Measurements from ENCODE around the gene TMEM108.
"Not testable (repeated sequence)": the region's sequence is repeated elsewhere in the genome, so short reads cannot be mapped to it uniquely, and the experiment has no call there.

Gene TMEM108

DNA sequence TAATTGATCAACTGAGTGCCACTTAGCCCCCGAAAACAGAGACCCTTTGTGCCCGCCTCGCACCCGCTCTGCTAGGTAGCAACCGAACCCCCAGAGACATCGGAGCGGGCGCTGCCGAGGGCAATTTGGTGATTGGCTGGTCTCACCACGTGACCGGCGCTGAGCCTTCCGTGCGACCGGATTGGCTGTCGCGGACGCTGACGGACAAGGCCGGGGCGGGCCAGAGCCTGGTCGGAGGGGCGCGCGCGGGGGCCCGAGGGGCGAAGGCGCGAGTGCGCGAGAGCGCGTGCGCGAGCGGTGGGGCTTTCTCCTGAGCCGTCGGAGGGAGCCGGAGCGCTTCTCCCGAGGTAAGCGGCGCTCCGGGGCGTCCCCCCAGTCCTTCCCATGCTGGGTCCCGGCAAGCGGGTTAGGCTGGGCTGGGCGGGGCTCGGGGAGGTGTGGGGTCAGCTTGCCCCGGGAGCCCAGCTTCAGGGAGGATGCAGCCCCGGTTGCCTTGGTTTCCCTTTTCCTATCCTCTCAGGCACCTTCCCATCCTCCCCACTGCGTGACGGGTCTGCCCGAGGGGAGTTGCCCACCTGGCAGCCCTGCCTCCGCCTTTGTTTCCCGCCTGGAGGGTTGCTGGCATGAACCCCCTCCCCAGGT lies at the start of gene TMEM108:
Gene TMEM108, plus strand, starts transcription at position 303 of the 642 bp plus-strand sequence.
- no peak for DNase-seq (ENCODE audit: low read depth in 2 of 2)

DNA sequence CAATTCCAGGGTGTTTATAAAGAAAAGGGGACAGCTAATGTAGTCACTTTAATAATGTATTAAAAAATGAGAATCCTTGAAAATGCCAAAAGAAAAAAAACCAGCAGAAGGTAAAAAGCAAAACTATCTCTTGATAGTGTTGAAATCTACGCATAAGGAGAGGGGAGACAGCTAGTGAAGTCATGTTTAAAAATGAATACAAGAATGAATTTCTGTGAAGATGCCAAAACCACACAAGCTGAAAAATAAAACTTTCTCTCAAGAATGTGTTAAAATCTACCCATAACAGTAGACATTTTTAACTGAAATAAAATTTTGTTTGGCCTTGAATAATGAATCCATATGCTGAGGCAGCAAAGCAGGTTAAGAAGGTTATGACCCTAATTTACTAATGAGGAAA lies 42.2 kb upstream of the TMEM108 start:
- no peak for DNase-seq (ENCODE audit: low read depth in 2 of 2)

DNA sequence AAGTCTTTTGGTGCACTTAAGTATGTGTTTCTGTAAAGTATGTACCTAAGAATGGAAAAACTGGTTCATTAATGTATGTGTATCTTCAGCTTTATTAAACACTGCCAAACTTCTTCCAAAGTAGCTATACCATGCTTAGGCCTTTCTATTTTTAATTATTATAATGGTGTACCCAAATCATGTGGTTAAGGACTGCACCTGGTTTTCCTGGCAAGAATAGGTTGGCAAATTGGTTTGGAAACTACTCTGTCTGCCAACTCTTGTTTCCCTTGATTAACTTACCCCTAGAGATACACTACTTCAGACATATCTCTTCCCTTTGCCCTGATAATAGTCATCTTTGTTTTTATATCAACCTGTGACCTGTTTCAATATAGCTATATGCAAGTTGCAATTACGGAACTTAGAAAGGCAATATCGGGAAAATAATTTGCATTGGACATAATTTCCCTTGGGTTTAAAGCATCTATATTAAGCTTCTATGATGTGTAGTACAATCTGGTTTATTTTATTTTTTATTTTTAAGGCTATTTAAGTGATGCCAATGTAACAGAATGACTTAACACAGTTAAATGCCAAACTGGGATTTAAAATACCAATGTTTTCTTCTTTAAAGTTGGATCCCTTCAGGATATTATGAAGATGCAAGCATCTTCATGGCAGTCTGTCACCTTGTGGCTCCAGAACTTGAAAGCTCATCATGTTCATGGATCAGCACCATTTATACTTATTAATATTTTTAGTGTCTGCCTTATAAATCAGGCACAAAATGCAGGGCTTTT lies 40.6 kb upstream of the TMEM108 start:
- no peak for DNase-seq (ENCODE audit: low read depth in 2 of 2)

DNA sequence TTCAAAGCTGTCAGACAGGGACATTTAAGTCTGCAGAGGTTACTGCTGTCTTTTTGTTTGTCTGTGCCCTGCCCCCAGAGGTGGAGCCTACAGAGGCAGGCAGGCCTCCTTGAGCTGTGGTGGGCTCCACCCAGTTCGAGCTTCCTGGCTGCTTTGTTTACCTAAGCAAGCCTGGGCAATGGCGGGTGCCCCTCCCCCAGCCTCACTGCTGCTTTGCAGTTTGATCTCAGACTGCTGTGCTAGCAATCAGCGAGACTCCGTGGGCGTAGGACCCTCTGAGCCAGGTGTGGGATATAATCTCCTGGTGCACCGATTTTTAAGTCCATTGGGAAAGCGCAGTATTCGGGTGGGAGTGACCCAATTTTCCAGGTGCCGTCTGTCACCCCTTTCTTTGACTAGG lies 33.2 kb upstream of the TMEM108 start:
- DNase-seq (ENCODE audit: low read depth in 2 of 2), result not testable (repeated sequence)

DNA sequence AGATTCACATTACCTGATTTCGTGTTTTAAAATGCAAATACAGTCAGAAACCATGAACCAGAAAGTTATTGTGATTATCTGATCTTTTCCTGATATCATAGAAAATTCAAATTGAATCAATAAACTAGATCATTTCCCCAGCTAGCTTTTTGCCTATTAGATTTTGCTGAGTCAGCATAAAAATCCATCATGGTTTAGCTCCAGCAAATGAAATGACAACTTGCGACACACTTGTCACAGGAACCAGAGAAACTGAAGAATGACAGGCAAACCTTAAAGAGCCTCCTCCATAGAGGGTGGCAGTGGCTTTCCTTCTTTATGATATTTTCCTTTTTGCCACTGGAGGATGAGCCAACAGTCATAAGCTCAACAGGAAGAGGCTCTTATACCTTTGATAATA lies 30.6 kb upstream of the TMEM108 start:
- DNase-seq (ENCODE audit: low read depth in 2 of 2), result no peak

DNA sequence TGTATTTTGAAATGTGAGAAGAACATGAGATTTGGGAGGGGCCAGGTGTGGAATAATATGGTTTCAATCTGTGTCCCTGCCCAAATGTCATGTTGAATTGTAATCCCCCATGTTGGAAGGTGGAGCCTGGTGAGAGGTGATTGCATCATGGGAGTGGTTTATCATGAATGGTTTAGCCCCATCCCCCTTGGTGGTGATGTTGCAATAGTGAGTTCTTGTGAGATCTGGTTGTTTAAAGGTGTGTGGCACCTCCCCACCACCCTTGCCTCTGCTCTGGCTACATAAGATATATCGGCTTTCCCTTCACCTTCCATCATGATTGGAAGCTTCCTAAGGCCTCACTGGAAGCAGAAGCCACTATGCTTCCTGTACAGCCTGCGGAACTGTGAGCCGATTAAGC lies 23.9 kb upstream of the TMEM108 start:
- no peak for DNase-seq (ENCODE audit: low read depth in 2 of 2)

DNA sequence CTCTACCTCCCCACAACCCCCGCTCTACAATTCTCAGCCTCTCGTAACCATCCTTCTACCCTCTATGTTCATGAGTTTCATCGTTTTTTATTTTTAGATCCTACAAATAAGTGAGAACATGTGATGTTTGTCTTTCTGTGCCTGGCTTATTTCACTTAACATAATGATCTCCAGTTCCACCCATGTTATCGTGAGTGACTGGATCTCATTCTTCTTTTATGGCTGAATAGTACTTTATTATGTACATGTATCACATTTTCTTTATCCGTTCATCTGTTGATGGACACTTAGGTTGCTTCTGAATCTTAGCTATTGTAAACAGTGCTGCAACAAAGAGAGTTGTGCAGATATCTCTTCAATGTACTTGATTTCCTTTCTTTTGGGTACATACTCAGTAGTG lies 22.6 kb upstream of the TMEM108 start:
- not testable (repeated sequence) for DNase-seq (ENCODE audit: low read depth in 2 of 2)

DNA sequence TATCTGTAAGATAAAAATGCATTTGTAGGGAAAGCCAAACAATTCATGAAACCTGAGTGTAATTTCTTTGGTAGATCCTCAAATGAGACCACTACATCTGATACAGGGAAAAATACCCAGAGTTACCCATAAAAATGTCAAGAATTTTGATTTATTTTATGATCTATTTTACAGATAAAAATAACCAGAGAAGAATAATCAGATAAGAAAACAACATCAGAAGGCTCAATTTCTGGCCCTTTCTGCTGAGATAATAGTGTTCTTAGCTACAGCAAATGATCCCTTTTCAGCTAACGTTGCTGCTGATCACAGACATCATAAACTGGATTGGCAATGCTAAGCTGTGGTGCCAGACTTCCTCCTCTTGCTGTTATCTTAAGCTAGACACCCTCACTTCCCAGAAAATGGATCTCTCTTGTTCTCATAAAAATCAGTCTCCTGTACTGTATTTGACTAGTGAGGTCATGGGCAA lies 21.3 kb upstream of the TMEM108 start:
- no peak for DNase-seq (ENCODE audit: low read depth in 2 of 2)

DNA sequence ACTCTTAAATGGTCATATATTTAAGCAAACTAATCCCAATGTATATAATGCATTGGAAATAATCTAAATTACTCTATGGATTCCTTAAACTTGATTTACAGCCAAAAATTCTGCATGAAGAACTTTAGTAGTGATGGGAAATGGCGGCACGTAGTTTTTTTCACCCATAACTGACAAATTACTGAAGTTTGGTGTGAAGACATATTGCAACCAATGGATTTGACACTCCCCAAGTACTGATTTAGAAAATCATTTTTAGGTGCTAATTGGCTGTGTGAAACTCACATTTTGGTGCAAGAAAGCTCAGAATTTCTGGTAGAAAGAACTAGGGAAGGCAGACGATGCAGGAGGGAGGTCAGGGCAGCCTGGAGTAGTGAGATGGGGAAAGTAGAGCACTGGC lies 19.3 kb upstream of the TMEM108 start:
- DNase-seq (ENCODE audit: low read depth in 2 of 2), result no peak

DNA sequence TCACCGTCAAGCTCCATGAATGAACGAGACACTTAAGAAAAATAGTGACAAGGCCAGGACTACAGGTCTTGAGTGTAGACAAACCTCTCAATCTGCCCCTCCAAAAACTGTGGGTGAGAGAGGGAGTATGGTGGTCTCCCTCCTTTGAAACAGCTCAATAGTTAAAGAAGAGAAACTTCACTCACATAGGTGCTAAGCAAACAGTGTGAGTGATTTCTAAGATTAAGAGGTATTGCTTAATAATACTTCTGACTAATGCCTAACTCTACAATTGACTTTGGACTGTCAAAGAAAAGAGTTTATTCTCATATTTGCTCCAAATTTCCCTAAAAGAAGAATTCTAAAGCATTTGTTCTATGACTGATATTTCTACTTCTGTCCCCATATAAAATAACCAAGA lies 17.0 kb upstream of the TMEM108 start:
- no peak for DNase-seq (ENCODE audit: low read depth in 2 of 2)

DNA sequence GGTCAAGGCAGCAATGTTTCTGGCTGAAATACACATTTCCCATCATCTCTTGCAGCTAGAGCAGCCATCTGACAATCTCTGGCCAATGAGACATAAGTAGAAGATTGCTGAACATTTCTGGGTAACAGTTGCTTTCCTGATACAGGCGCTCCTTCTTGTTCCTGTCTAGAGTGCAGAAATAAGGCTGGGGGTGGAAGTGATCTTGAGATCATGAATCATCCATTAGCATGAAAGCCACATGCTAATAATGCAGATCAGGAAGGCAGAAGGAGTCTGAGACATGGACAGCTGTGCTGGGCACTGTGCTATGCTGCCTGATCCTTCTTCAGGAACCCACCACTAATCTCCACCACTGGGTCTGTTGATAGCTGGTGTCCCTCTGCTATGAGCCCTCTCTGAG lies 14.8 kb upstream of the TMEM108 start:
- DNase-seq (ENCODE audit: low read depth in 2 of 2), result no peak

DNA sequence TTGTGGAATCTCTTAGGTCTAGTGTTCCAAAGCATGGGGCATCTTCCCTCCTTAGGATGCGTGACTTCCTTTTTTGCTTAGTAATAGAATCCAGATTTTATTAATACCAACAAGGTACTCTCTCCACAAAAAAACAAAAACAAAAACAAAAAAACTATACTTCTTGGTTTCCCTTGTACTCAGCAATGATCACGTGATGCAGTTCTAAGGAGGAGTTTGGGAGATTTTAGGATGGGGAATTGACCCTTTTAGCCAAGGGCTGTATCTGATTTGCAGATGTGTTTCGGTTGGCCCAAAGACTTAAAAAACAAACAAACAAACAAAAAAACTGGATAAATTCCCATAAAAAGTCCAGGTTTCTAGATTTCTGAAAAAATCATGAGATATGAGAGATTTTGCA lies 12.6 kb upstream of the TMEM108 start:
- no peak for DNase-seq (ENCODE audit: low read depth in 2 of 2)

DNA sequence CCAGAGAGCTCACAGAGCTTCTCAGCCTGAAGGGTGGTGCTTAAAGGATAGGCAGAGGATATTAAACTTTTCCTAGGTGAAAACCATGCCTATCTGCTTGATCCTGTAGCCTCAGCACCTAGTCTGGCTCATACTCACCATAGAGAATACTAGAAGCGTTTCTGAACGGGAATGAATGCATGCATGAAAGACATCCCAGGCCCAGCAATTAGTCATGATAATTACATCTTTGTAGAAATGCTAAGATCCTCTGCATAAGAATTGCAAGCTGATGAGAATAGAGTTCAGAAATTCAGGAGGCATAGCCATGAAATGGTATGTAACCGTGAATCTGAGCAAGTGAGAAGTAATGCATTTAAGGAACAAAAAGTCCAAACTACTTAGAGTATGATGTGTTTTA lies 5.9 kb upstream of the TMEM108 start:
- DNase-seq (ENCODE audit: low read depth in 2 of 2), result no peak

DNA sequence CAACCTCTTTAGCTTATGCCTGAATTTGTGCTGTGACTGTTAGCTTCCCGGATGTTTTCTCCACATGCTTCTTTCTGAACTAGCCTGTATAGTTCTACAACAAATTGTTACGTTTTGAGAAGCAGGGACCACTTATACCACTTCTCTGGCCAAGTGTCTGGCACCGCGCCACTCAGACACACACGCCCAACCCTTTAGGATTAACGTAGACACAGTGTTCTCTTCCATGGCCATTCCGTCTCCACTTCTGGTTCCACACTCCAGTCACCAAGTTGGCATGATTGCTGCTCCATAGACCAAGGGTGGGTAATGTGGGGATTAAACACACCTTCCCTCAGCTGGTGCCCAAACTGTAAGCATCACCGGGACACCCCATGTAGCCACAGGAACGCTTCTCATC lies 755 bp upstream of the TMEM108 start:
- DNase-seq (ENCODE audit: low read depth in 2 of 2), result no peak

DNA sequence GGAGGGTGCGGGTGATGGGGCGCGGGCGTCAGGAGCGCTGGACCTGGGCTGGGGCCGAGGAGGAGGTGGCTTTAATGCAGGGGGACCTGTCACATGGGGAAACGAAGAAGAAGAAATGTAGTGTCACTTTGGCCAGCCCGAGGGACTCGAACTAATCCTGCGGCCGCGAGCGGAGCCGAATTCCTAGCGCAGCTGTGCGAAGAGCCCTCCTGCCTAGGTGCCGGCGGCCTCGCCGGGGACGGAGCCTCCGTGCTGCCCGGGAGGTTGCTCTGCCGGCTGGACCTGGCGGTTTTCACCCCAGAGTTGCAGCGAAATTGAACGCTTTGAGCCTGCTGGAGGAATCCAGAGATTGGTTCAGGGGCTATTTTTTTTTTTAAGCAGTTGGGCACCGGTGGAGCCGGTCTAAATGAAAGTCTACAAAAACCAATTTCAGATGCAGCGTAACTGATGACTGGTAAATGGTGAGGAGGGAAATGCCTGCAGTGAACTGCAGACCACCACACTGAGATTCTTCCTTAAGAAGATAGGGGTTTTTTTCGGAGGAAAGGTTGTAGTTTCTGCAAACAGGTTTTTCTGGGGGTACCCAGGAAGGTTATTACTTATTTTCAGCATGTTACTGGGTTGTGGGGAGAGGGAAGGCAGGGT lies 662 bp downstream of the TMEM108 start:
- DNase-seq (ENCODE audit: low read depth in 2 of 2), result no peak

DNA sequence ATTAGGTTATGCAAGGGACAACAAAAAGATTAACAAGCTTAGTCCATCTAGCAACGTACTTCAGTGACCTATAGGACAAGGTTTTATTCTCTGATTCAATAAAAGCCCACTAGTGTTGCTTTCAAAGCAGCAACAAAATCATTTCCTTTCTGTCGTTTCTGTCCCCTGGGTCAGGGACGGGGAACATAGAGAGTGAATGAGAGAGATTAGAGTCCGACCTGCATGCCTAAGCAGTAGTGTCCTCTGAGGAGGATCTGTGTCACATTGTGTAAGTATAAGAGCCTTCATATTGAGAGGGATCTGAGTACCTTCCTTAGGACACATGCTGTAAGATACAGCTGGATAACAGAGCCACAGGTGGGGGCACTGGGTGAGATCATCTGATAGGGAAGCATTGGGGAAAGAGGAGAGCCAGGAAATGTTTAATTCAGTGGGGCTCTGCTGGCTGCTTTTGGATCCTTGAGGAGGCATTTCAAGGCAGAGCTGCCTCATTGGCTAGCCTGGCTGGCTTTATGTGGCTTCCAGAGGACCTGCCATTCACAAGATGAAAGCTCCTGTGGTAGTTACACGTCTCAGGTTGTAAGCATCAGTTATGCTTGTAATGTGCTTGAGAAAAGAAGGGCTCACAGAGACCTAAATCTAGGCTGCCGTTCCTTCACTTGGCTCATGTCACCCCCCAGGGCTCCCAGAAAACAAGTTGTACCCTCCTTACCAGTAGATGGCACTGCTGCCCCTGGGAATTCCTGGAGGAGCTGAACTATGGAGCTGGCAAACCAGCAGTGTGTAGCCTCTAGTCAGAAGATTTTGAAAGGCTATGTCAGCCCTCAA lies 2.7 kb downstream of the TMEM108 start:
- DNase-seq (ENCODE audit: low read depth in 2 of 2), result no peak

DNA sequence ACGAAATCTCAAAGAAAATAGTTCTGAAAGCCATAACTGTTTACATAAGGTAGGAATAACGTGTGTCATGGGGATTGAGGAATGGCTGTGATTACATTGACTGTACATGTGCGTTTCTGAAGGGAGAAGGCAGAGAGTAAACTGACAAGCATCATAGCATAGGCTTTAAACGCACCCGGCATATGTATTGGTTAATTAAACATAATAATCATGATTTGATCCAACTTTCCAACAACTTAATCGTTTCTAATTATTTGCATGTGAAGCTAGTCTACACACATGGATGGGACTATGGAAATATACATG lies 3.3 kb downstream of the TMEM108 start:
- DNase-seq (ENCODE audit: low read depth in 2 of 2), result no peak

DNA sequence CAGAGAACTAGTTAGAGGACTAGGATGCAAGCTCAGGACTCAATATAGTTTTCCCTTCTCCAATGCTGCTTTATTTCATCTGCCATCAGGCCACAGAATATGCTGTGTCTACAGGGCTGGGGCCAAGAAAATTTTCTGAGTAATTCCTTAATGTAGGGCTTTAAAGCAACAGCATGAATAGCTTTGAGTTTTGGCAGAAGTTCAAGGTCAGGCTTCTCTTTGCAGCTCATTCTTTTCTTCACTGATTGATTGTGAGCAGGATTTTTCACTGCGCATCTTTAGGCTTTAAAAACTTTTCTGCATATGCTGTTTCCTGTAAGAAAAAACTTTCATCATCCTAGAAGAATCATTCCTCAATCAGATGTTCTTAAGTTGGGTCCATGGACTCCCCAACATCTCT lies 4.6 kb downstream of the TMEM108 start:
- no peak for DNase-seq (ENCODE audit: low read depth in 2 of 2)

DNA sequence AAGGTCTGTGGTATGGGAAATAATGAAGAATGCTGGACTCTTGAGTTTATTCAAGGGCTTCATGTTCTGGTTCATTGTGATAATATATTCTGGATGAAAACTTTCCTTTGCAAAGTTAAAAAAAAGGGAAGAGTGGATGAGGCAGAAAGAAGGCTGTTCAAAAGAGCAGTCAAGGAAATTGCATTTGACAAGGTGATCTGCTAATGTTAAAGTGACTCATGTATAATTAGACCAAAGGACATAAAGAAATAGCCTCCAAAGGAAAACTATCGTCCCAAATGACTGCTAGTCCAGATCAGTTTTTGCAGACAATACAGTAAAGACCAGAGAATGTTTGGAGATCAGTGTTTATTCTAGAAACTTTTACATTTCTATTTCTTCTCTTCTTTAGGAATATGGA lies 9.8 kb downstream of the TMEM108 start:
- no peak for DNase-seq (ENCODE audit: low read depth in 2 of 2)

DNA sequence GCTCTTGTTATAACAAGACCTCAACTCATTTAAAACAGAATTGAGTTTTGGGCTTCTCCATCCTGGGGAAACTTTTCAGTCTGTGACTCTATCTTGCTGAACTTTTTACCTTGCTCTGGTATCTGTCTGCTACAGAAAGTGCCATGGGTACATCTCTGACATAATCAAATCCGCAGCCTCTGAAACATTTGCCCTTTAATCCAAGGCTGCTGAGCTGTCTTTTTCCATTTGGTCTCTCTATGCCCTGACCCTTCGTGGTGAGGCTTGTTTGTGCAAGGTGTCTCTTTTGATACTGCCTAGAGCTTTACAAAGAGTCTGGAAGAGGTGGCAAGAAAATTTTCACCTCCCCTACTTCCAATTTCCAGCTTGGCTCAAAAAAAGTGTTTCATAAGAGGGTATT lies 11.3 kb downstream of the TMEM108 start:
- no peak for DNase-seq (ENCODE audit: low read depth in 2 of 2)

DNA sequence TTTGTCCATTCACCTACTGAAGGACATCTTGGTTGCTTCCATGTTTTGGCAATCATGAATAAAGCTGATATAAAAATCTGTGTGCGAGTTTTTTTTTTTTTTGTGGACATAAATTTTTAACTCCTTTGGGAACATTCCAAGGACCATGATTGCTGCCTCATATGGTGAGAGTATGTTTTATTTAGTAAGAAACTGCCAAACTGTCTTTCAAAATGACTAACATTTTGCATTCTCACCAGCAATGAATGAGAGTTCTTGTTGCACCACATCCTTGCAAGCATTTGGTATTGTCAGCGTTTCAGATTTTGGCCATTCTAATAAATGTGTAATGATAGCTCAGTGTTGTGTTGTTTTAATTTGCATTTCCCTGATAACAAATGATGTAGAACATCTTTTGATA lies 12.7 kb downstream of the TMEM108 start:
- DNase-seq (ENCODE audit: low read depth in 2 of 2), result no peak

DNA sequence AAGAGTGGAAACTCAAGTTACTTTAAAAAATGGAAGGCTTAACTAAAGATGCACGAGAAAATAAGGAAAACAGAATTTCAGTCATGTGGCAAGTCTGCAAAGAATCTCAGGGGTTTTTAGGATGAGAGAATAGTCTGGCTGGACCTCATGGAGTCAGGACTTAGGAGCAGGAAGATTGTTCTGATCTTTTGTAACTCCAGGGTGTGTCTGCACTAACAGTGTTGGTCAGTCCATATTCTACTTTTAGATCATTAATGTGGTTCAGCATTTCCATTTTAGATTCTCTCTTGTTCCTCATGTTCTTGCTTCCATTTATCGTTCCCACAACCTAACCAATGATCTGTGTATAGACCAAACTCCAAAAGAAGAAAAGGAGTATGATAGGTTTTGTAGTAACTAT lies 15.3 kb downstream of the TMEM108 start:
- no peak for DNase-seq (ENCODE audit: low read depth in 2 of 2)

Measured in stimulated activated CD8-positive, alpha-beta memory T cell treated with anti-CD3 and anti-CD28 coated beads, Interleukin-15, amount 100 ng/mL, for 4 hours (primary cell).